RWPE2 (cell line): ENCODE measurements around the gene AMZ2.
"Not testable (repeated sequence)": the region's sequence is repeated elsewhere in the genome, so short reads cannot be mapped to it uniquely, and the experiment has no call there.

ENCODE experiments used
- ATAC-seq: fragments of 200-7000 bp; cut with Tn5 transposase; 3 replicates; pipeline ENCODE4 v1.9.1; 2021; ENCODE audit warnings: low read depth
- DNase-seq: peaks from one replicate; pipeline ENCODE4 v3.0.0-alpha.2; 2020; ENCODE audit warnings: low spot score
- H3K27ac ChIP-seq: fragments of 450-650 bp; 2 replicates; pipeline ENCODE4 v1.5.1; 2017; ENCODE audit warnings: mild to moderate bottlenecking; ENCODE audit not compliant: poor library complexity, severe bottlenecking
- H3K27me3 ChIP-seq: fragments of 250-450 bp; sonication (Bioruptor Pico); 2 replicates; pipeline ENCODE4 v1.5.1; 2021; ENCODE audit warnings: mild to moderate bottlenecking, moderate library complexity; ENCODE audit not compliant: insufficient read depth, poor library complexity, severe bottlenecking
- H3K36me3 ChIP-seq: fragments of 250-450 bp; sonication (Bioruptor Pico); 2 replicates; pipeline ENCODE4 v1.5.1; 2020; ENCODE audit warnings: low read depth, mild to moderate bottlenecking, moderate library complexity
- H3K4me1 ChIP-seq: fragments of 250-450 bp; sonication (Bioruptor Pico); 2 replicates; pipeline ENCODE4 v1.5.1; 2021; ENCODE audit warnings: mild to moderate bottlenecking, moderate library complexity; ENCODE audit not compliant: insufficient read depth, poor library complexity, severe bottlenecking
- H3K4me3 ChIP-seq: fragments of 250-450 bp; sonication (Bioruptor Pico); 2 replicates; pipeline ENCODE4 v1.5.1; 2021; ENCODE audit warnings: mild to moderate bottlenecking, moderate library complexity; ENCODE audit not compliant: severe bottlenecking
- H3K9me3 ChIP-seq: fragments of 250-450 bp; sonication (Bioruptor Pico); 2 replicates; pipeline ENCODE4 v1.5.1; 2021; ENCODE audit warnings: mild to moderate bottlenecking, moderate library complexity; ENCODE audit not compliant: severe bottlenecking
- CTCF ChIP-seq: fragments of 450-650 bp; IDR thresholded peaks from one replicate; pipeline ENCODE4 v1.5.1; 2017; ENCODE audit warnings: mild to moderate bottlenecking, moderate library complexity; ENCODE audit not compliant: poor library complexity, severe bottlenecking

AMZ2 gene

DNA sequence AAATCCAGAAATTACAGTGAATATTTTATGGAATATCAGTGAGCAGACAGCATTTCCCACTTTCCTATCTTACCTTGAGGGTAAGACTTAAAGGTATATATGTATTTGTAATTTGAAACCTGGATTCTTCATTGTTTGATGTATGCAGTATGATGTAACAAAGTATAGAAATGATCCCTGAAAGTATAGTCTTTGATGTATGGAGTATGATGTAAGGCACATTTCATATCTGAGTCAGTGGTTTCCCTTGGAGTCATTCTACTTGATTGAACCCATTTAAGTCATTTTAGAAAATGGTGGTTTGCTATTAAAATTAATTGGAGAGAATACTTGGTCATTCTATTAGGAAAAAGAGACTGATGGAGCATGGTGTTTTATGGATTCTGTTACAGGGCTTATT lies 10.1 kb downstream of the AMZ2 start:
- DNase-seq (no peak), ATAC-seq (no peak)
- H3K4me3 ChIP-seq: no peak overlapping the region
- TF ChIP-seq CTCF: no peak
- no peaks in the 10 kb centered on the region for H3K4me1 ChIP-seq
- peaks cover 40% of the 10 kb centered on the region for H3K36me3 ChIP-seq
- H3K9me3 ChIP-seq: no peaks in the 10 kb centered on the region
- H3K27ac ChIP-seq: no peak overlapping the region
- no peaks in the 10 kb centered on the region for H3K27me3 ChIP-seq

DNA sequence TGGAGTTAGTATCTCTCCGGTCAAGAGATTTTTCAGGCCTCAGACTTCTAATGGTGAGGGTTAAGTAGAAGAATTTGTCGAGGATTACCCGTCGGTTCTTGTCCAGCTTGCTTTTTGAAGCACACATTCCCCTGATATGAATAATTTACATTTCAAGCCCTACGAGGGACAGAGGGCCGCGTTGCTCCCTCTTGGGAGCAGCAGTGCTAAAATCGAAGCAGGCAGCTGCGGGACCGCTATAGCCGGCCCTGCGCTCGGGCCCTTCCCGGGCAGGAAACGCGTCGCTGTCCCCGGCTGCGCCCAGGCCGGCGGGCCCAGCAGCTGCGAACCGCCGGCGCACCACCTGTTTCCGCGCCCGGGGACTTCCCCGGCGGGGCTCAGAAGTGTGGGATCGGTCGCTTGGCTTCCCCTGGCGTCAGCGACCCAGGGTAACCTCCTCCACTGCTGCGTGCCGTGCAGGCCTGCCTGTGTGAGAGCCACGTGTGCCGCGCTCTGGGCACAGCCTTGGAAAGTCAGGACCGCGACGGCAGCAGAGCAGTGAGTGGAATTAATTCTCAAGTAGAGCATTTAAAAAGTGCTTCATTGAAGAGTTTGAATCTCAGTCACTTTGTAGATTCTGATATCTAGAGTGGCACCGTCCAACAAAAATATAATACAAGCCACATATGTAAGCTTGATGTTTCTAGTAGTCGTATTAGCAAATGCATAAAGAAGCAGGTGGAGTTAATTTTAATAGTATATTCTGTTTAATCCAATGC lies 11.2 kb downstream of the AMZ2 start:
- H3K27ac ChIP-seq, H3K27me3 ChIP-seq, H3K4me3 ChIP-seq, H3K9me3 ChIP-seq, H3K4me1 ChIP-seq, DNase-seq: not testable (repeated sequence)
- peaks cover 31% of the 10 kb centered on the region for H3K36me3 ChIP-seq
- ATAC-seq: peak; percentile 73

DNA sequence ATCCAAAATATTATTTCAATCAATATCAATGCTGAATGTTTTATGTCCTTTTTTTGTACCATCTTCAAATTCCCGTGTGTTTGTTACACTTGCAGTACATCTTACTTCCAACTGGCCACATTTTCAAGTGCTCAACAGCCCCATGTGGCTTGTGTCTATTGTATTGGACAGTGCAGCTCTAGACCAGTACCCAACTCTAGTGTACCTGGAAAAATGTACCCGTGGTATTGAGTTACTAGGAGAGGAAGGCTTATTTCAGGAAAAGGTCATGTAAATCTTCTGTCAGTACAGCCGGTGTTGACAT lies 11.8 kb downstream of the AMZ2 start:
- H3K4me1 ChIP-seq, ATAC-seq, DNase-seq, H3K4me3 ChIP-seq, H3K9me3 ChIP-seq, H3K27me3 ChIP-seq, H3K27ac ChIP-seq: not testable (repeated sequence)
- peaks cover 26% of the 10 kb centered on the region for H3K36me3 ChIP-seq

DNA sequence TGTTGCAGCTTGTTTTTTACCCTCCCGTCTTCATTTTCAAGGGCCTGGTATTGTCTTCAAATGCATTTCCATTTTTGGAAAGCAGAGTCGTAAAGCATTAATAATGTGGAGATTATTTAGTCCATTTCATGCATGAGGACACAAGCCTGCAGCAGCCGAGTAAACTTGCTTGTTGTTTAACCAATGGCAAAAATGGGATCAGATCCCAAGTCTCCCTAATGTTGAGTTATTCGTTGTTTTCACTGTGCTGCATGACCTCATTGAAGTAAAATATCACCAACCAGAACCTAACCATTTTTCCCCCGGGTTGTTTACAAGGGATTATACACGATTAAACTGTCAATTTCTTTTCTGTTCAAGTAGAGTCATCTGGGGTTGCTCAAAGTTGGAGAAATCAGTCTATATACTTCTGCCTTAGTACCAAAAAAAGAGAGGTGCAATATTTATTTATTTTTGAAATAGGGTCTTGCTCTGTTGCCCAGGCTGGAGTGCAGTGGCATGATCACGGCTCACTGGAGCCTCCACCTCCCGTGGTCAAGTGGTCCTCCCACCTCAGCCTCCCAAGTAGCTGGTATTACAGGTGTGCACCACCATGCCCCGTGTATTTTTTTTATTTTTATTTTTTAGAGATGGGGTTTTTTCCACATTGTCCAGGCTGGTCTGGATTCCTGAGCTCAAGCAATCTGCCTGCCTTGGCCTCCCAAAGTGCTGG lies 12.4 kb downstream of the AMZ2 start:
- Histone ChIP-seq H3K9me3 (no peaks in the 10 kb centered on the region), H3K4me1 (no peaks in the 10 kb centered on the region), H3K4me3 (no peak overlapping the region), H3K36me3 (peaks cover 20% of the 10 kb centered on the region), H3K27me3 (no peaks in the 10 kb centered on the region), H3K27ac (no peak overlapping the region)
- DNase-seq (no peak), ATAC-seq (no peak)
- TF ChIP-seq CTCF: no peak

DNA sequence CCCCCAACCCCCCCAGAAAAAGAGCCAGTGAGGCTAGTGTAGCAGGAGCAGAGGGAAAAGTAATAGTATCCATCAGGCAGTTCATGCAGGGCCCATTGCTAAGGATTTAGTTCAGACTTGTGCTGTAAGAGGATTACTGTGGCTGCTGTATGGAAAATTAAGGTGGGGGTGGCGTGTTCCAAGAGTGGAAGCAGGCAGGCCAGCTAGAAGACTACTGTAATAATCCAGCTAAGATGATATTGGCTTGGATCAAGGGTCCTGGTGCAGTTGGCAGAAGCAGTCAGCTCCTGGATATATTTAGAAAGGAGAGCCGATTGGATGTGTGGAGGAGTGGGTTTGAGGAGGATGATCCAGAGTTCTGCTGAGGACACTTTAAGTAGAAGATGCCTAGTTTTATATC lies 14.6 kb downstream of the AMZ2 start:
- ATAC-seq, H3K4me1 ChIP-seq, H3K27ac ChIP-seq, DNase-seq, H3K27me3 ChIP-seq, H3K4me3 ChIP-seq, H3K9me3 ChIP-seq, H3K36me3 ChIP-seq: not testable (repeated sequence)

DNA sequence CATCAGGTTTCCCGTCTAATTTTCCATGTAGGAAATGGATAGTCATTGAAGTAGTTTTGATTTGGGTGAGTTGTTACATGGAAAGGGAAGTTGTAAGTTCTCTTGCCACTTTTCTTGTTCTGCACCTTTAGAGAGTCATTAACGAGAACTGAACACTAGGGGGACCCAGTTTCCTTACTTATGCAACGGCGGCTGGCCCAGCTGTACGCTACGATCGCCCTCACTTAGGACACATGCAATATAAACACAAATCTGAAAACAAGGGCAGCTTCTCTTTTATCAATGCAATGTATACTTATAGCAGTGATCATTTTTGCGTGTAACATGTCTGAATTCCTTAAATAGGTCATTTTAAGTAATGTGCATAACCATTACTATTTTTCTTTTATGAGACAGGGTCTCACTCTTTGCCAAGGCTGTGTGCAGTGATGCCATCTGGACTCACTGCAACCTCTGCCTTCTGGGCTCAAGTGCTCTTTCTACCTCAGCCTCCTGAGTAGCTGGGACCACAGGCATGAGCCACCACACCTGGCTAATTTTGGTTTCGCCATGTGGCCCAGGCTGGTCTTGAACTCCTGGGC lies 15.3 kb downstream of the AMZ2 start:
- H3K36me3 ChIP-seq, H3K27me3 ChIP-seq, H3K4me3 ChIP-seq, DNase-seq, H3K27ac ChIP-seq, H3K9me3 ChIP-seq, H3K4me1 ChIP-seq: not testable (repeated sequence)
- peak; percentile 61 for TF ChIP-seq CTCF
- peak; percentile 84 for ATAC-seq

- H3K9me3 ChIP-seq, DNase-seq, H3K36me3 ChIP-seq, H3K4me1 ChIP-seq, H3K27me3 ChIP-seq, H3K27ac ChIP-seq, ATAC-seq, H3K4me3 ChIP-seq: not testable (repeated sequence)
Measured at GRCh38 chr17:68265833-68266232, 18.0 kb downstream of the AMZ2 start.
